Epidermal melanocyte (primary cell): ENCODE measurements around the gene LRRIQ4.

Experiments used
- DNase-seq: peaks from one replicate; pipeline ENCODE4 v3.0.0; 2011; ENCODE audit warnings: low spot score; ENCODE audit not compliant: insufficient read length

The LRRIQ4 gene

GRCh38 chr3:169809230-169809795 lies 3.4 kb upstream of the LRRIQ4 start:
- DNase-seq = no peak

GRCh38 chr3:169811631-169812331 lies 889 bp upstream of the LRRIQ4 start:
- no peak for DNase-seq

DNA sequence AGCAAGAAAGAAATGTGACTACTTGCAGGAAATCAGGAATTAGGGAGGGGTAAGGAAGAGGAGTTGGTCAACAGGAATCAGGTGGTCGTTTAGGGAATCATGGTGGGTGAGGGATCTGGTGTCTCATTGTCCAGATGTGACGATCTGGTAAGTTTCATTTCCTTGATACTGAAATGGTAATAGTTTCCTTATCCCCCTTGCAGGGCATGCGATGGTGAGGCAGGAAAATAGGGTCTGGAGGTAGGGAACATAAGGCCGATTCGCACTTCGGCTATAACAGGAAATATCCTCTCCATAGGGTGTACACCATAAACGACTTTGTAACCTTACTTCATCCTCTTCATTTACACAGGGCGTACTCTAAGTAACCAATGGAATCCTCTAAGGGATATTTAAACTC lies 608 bp downstream of the LRRIQ4 start:
- no peak for DNase-seq

DNA sequence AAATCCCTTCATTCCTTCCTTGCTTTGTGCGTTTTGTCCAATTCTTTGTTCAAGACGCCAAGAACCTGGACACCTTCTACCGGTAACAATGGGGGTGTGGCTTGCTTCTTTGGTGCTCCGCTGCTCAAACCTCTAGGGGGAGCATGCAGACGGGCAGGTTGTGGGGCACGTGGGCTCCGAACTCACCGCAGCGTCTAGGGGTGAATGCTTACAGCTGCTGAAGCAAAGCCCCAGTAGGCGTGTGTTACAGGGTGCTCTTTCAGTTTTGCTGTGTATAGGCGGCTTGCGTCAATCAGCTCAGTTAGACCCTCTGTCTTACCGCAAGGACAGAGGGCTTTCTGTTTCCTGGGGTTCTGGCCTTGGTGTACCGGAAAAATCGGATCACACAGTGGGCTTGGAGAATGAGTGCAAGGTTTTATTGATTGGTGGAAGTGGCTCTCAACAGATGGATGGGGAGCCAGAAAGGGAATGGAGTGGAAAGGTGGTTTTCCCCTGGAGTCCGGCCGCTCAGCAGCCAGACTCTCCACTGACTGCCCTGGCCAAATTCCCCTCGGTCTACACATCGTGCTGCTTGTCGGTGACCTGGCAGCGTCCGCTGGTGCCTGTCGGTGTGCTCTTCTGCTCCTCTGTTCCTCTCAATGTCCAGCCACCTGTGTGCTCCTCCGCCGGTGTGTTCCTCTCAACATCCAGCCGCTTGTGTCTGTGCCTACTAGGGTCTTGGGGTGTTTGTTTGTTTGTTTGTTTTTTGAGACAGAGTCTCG lies 1.3 kb downstream of the LRRIQ4 start:
- DNase-seq = no peak

GRCh38 chr3:169815590-169816150 lies 3.0 kb downstream of the LRRIQ4 start:
- DNase-seq = no peak

DNA sequence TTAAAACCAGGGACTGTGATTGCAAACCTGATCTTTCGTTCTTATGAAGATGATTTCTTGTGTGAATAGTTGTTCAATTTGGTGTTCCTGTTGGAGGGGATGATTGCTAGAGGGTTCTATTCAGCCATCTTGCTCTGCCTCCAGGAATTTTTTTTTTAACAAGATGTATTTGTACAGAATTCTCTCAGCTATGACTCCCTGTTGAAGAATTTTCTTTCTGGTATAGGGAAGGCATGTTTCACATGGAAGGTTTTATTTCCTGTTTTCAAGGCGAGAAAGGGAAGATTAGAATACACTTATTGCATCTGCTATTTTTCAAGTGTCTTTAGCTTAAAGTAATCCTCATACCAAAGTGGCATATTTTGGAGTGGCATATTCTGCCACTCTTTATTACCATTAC lies 5.6 kb downstream of the LRRIQ4 start:
- DNase-seq = no peak

DNA sequence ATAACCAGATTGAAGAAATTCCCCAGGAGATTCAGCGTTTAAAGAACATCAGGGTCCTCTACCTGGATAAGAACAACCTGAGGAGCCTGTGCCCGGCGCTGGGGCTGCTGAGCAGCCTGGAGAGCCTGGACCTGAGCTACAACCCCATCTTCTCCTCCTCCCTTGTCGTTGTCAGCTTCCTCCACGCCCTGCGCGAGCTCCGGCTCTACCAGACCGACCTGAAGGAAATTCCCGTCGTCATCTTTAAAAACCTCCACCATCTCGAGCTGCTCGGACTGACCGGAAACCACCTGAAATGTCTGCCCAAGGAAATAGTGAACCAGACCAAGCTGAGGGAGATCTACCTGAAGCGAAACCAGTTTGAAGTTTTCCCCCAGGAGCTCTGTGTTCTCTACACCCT lies 9.4 kb downstream of the LRRIQ4 start:
- DNase-seq = no peak

DNA sequence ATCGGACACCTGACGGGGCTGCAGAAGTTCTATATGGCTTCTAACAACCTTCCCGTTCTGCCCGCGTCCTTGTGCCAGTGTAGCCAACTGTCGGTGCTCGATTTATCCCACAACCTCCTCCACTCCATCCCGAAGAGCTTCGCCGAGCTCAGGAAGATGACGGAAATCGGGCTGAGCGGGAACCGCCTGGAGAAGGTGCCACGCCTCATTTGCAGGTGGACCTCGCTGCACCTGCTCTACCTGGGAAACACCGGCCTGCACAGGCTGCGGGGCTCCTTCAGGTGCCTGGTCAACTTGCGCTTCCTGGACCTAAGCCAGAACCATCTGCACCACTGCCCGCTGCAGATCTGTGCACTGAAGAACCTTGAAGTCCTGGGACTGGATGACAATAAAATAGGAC lies 9.9 kb downstream of the LRRIQ4 start:
- DNase-seq = no peak

DNA sequence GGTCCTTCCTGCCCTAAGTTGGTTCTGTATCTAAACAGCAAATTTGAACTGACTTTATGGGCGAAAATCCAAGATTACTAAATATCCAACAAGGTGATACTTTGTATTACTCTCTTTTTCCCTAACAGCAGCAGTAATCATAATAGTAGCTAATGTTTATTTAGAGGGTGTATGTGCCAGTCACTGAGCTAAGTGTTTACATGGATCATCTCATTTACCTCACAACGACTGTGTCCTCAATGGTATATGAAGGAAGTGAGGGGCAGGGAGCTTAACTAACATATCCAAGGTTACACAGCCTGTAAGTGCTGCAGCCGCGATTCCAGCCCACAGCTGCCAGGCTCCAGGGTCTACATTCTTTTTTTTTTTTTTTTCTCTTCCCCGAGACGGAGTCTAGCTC lies 10.3 kb downstream of the LRRIQ4 start:
- no peak for DNase-seq

GRCh38 chr3:169825316-169825715 lies 12.6 kb downstream of the LRRIQ4 start:
- DNase-seq = no peak

DNA sequence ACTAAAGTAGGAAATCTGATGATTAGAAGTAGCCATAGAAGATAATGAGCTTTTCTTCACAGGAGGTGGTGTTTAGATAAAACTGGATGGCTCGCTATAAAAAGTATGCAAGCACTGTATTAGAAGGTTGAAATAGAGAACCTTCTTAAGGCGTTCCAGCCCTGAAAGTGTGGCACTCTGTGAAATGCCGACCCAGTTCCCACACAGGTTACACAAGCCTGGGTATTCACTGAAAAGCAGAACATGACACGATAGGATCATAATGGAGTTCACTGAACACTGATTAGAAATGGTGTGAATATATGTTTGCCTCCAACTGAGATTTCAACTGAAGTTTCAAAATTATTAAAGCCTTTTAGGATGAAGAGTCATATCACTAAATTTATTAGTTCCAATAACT lies 15.0 kb downstream of the LRRIQ4 start:
- no peak for DNase-seq

DNA sequence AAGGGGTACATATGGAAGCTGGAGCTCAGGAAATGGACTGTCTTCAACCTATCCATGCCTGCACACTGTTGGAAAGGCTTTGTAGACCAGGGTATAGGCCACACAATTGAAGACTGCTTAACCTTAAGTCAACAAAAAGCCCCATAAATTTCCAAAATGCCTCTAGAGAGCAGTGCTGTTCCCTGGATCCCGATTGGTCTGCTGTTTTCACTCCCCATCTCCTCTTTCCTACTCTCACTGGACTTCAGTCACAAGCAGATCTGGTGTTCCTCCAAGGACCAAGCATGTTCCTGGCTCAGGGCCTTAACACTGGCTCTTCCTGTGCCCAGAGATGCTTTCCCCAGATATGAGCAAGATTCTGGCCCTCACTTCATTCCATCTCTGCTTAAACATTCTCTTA lies 22.9 kb downstream of the LRRIQ4 start:
- DNase-seq = no peak

GRCh38 chr3:169836078-169836941 lies 23.6 kb downstream of the LRRIQ4 start:
- DNase-seq = no peak

- no peak for DNase-seq
These were observed 24.2 kb downstream of the LRRIQ4 start for GRCh38 chr3:169836942-169837275.

GRCh38 chr3:169838511-169839030 lies 25.9 kb downstream of the LRRIQ4 start:
- DNase-seq = no peak

DNA sequence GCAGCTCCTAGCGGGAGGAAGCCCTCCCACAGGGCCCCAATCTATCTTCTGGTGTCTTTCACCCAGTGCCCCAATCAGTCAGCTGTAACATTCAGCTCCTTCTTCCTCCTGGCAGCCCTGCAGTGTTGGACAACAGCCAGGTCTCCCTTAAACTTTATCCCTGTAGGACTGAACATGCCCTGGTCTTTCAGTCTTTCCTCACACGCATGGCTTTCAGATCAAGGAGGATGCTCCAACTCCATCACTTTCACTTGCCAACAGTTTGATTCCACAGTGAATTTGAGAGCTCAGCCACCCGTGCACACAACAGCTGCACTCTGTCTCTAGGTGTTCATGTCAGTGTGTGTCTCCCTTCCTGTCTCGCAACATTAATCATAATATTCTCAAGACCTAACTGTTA lies 28.5 kb downstream of the LRRIQ4 start:
- no peak for DNase-seq

- no peak for DNase-seq
These were observed 30.3 kb downstream of the LRRIQ4 start for GRCh38 chr3:169842960-169843359.

DNA sequence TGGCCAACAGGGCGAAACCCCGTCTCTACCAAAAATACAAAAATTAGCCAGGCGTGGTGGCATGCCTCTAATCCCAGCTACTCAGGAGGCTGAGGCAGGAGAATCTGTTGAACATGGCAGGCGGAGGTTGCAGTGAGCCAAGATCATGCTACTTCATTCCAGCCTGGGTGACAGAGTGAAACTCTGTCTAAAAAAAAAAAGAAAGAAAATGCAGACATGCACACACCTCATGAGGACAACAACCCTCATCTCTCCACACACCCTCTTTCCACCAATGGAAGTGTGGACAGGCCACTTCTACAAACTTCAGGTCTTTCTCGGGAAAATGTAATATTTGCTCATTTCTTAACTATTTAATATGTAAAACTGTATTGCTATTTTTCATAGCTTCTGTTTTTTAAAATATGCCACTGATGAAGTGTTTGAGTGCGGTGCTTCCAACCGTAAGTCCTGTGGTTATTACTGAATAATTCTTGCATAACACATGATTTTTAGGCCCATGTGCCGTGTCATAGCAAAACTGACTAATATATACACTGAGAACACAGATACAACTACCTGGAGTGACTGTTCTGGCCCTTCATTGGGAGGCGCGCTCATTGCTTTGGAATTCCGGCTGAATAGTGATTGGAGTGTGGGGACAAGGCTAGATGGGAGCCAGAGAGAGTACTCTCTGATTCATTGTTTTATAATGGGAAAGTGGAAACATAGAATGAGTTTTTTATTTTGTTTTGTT lies 34.0 kb downstream of the LRRIQ4 start:
- DNase-seq = no peak

- DNase-seq = no peak
These were observed 35.2 kb downstream of the LRRIQ4 start for GRCh38 chr3:169847896-169848295.

DNA sequence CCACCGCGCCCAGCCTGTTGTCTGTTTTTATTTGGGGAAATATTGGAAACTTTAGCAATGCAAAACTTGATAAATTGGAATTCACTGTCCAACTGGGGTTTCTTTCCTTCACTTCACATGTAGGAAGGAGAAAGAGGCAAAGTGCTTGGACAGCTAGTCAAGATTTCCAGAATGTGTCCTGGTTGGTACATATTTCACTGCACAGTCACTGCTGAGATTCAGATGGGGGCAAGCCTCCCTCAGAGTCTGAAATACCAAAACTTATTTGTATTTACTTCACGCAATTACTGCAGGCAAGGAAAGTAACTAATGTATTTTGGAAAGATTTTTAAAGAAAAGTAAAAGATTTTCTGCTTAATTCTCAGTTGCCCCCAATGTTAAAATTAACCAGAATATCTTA lies 36.1 kb downstream of the LRRIQ4 start:
- no peak for DNase-seq

- no peak for DNase-seq
These were observed 37.9 kb downstream of the LRRIQ4 start for GRCh38 chr3:169850618-169851017.
